GM19452 (cell line): ENCODE data around the gene CLDN24.

Source experiments
- ATAC-seq: cut with Tn5 transposase; IDR thresholded peaks from one replicate; pipeline ENCODE4 v1.9.1; 2021; ENCODE audit not compliant: unreplicated experiment

Gene CLDN24

GRCh38 chr4:183286590-183287308 lies 35.5 kb downstream of the CLDN24 start:
- peak; percentile 38 for ATAC-seq

- ATAC-seq, result no peak
These were observed 36.3 kb downstream of the CLDN24 start for GRCh38 chr4:183285886-183286285.

- no peak for ATAC-seq
These were observed 37.3 kb downstream of the CLDN24 start for GRCh38 chr4:183284965-183285364.

- no peak for ATAC-seq
These were observed 37.9 kb downstream of the CLDN24 start for GRCh38 chr4:183284258-183284785.

GRCh38 chr4:183276106-183276505 lies 46.1 kb downstream of the CLDN24 start:
- ATAC-seq, result no peak

- ATAC-seq, result no peak
These were observed 49.8 kb downstream of the CLDN24 start for GRCh38 chr4:183272384-183272783.
